ENCODE data around the gene ZNF280B.
"Not testable (repeated sequence)": the region's sequence is repeated elsewhere in the genome, so short reads cannot be mapped to it uniquely, and the experiment has no call there.

ZNF280B gene

GRCh38 chr22:22507743-22508273, 734 bp downstream of the ZNF280B start:
- no peak for DNase-seq (ENCODE audit: low read depth)

GRCh38 chr22:22506736-22507135, 1.8 kb downstream of the ZNF280B start:
- no peak for DNase-seq (ENCODE audit: low read depth)

DNA sequence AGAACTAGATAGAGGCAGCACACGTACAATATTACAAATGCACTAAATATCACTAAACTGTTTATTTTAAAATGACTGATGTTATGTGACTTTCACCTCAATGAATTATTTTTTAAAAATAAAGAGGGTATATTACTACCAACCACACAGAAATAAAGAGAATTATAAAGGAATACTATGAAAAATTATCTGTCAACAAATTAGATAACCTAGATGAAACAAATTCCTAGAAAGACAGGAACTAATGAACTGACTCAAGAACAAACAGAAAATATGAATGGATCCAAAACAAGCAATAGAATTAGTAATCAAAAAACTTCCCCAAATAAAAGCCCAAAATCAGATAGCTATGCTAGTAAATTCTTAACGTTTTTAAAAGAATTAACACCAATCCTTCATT, 10.3 kb downstream of the ZNF280B start:
- no peak for DNase-seq (ENCODE audit: low read depth)

- not testable (repeated sequence) for DNase-seq (ENCODE audit: low read depth)
Observed at GRCh38 chr22:22491589-22491988, 17.0 kb downstream of the ZNF280B start.

- no peak for DNase-seq (ENCODE audit: low read depth)
Observed at GRCh38 chr22:22488736-22489135, 19.8 kb downstream of the ZNF280B start.

DNA sequence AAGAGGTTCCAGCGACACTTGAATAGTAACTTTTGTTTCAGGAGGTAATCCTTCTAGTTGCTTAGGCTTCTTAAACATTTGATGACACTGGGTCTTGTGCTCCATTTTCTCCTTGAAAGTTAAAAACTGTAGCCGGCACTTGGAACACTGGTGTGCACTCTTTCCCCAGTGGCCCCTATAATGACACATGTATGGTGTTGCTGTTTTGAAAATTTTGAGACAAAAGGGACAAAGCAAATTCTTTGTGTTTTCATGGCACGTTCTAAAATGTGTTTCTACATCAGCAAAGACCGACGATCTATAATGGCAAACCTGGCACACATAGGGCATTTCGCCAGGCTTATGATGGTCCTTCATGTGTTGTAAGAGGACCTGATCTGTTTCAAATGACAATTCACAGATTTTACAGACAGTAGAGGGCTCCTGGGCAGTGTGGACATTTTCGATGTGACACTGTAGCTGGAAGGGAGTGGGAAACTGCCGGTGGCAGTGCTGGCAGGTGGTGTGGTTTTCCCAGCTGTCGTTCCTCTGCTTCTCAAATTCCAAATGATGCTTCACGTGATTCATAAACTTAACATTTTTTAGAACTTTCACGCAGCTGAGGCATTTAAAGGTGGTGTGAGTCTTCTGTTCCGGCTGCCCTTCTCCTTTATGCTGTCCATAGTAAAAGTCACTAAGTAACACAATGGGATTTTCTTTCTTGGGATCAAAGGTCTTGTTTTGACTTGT, 20.5 kb downstream of the ZNF280B start:
- DNase-seq (ENCODE audit: low read depth), result no peak

- DNase-seq (ENCODE audit: low read depth), result no peak
Observed at GRCh38 chr22:22487059-22487458, 21.5 kb downstream of the ZNF280B start.

DNA sequence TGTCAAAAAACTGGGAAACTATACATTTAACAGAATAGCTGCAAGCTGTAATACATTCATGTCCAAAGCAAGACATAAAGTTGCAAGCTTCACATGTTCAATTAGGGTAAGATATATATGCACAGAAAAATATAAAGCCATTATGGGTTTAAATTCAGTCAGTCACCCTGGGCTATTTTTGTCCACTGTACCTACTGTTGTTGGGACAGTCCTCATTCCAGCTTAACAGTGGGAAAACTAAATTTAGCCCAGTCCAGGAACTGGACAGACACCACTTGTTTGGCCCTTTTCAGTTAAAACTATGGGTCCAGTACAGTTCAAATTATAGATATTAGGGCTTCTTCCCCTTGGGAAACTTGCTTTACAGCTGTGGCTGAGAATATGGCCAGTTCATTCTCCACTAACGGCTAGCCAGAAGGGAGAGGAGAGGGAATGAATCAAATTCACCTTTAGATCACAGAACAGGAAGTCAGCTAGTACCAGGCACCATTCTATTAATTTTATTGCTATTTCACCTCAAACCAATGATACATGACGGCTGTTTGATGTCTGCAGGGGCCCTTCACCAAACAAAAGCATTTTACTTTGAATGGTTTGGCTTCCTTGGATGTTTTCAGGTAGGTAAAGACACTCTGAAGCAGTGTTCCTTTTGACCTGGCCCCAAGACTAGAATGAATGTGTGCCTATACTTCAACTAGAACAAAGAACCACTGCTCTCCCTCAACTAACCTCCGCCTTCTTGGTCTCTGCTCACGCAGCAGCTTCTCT, 22.2 kb downstream of the ZNF280B start:
- DNase-seq (ENCODE audit: low read depth), result no peak

DNA sequence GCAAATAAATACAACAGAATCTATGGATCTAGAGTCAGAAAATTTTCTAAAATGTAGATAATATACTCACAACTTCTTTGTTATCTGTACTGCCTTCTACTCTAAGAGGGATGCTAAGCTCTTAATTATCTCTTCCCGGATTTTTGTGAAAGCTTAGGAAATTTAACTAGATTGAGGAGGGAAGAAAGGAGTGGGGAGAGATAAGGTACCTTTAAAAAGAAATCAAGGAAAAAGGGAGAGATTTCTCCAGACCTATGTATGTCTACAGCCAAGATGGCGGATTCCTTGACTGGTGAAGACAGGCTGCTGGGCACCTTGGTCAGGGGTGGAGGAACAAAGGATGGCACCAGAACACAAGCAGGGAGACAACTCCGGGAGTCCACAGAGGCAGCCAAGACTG, 23.0 kb downstream of the ZNF280B start:
- no peak for DNase-seq (ENCODE audit: low read depth)

DNA sequence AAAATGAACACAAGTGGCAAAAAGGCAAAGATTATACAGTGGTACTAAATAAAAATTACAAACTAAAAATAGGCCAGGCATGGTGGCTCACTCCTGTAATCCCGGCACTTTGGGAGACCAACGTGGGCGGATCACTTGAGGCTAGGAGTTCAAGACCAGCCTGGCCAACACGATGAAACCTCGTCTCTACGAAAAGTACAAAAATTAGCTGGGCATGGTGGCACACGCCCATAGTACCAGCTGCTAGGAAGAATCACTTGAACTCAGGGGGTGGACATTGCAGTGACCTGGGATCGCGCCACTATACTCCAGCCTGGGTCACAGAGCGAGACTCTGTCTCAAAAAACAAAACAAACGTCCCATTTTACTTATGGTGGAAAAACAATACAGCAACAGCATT, 24.5 kb downstream of the ZNF280B start:
- DNase-seq (ENCODE audit: low read depth), result no peak

DNA sequence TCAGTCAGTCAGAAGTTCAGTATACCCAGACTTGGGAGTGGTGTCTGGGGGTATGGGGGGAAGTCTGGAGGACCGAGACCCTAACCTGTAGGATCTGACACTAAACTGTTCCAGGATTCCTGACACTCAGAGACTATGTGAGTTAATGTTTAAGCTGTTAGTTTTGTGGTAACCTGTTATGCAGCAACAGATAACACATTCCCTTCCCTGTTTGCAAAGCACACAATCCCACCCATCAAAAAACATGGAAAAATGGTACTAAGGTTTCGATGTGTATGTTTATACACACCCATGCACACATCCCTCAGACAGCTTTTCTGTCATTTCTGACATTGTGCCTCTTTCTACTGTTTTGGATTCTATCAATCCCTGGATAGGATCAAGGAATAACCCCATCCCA, 27.6 kb downstream of the ZNF280B start:
- no peak for DNase-seq (ENCODE audit: low read depth)

DNA sequence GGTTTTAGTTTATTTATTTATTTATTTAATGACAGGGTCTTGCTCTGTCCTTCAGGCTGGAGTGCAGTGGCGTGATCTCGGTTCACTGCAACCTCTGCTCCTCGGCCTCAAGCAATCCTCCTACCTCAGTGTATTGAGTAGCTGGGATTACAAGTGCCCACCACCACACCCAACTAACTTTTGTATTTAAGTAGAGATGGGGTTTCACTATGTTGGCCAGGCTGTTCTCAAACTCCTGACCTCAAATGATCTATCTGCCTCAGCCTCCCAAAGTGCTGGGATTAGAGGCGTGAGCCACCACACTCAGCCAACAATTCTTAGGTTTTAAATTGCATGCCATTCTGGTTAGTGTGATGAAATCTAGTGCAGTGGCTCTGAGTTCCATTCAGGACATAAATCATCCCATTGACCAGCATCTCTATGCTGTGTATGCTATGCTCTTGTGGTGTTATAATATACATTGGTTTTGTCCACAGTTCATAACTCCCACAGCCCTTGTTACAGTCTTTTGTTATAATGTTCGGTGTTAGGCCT, 28.5 kb downstream of the ZNF280B start:
- no peak for DNase-seq (ENCODE audit: low read depth)

GRCh38 chr22:22479116-22479515, 29.4 kb downstream of the ZNF280B start:
- DNase-seq (ENCODE audit: low read depth), result no peak

- no peak for DNase-seq (ENCODE audit: low read depth)
Observed at GRCh38 chr22:22478470-22478869, 30.1 kb downstream of the ZNF280B start.

DNA sequence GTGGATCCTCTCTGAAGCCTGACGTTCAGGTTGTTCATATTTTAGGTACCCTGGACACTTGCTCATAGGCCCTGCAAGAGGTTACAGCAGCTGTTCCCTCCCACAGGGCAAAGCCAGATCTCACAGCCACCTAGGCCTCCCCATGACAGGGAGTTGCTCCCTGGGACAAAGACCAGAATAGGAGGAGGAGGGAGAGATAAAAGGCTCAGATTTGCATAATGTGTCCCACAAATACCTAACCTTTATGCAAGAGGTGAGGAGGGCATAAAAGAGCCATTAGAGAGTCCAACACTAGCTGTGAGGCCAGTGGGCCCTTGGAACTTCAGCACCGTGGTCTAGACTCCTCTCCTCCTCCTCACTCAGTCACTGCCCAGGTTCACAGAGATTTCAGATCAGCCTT, 33.8 kb downstream of the ZNF280B start:
- no peak for DNase-seq (ENCODE audit: low read depth)

DNA sequence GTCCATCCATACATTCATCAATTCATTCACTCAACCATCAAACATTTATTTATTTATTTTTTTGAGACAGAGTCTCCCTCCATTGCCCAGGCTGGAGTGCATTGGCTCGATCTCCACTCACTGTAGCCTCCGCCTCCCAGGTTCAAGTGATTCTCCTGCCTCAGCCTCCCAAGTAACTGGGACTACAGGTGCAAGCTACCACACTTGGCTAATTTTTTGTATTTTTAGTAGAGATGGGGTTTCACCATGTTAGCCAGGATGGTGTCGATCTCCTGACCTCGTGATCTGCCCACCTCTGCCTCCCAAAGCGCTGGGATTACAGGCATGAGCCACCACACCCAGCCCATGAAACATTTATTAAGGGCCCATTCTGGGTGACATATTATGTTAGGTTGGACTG, 37.4 kb downstream of the ZNF280B start:
- DNase-seq (ENCODE audit: low read depth), result not testable (repeated sequence)

DNA sequence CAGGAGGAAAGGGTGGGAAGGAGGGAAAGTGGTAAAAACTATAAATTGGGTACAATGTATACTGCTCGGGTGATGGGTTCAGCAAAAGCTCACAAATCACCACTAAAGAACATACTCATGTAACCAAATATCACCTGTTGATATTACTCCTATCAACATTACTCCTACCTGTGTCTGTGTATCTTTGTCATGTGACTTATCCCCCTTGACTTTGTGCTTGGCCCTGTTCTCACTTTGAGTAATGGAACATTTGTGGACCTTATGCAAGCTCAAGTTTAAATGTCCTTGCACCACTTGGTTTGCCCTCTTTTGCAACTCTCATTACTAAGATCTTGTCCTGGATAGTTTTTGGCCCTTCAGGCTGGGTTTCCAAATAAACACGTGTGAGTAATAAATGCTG, 39.0 kb downstream of the ZNF280B start:
- DNase-seq (ENCODE audit: low read depth), result no peak

GRCh38 chr22:22468794-22469469, 39.6 kb downstream of the ZNF280B start:
- not testable (repeated sequence) for DNase-seq (ENCODE audit: low read depth)

GRCh38 chr22:22467112-22467511, 41.4 kb downstream of the ZNF280B start:
- DNase-seq (ENCODE audit: low read depth), result no peak

DNA sequence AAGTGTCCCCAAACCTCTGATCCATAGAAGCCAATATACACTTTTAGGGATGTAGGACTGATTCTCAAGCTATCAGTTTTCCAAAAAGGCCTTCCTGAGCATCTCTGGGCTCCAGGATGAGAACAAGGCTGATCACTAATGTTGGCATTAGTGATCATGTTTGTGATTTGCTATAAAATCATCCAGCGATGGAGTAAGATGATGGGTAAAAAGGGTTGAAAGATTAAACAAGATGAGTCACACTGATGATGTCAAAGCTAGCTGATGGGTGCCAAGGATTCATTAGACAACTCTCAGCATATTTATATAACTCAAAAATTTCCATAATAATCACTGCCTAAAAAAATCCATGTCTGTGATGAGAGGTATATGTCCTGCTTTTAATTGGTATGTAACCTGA, 42.8 kb downstream of the ZNF280B start:
- no peak for DNase-seq (ENCODE audit: low read depth)

- no peak for DNase-seq (ENCODE audit: low read depth)
Observed at GRCh38 chr22:22465094-22465602, 43.4 kb downstream of the ZNF280B start.

- no peak for DNase-seq (ENCODE audit: low read depth)
Observed at GRCh38 chr22:22464541-22465054, 43.9 kb downstream of the ZNF280B start.

All from stimulated activated CD4-positive, alpha-beta T cell treated with anti-CD3 and anti-CD28 coated beads, Interleukin-2, amount 100 ng/mL, for 4 hours (primary cell).